ENCODE results near the gene IQGAP1. TPM values are rescaled to one million over a fixed set of nuclear protein-coding genes. Genes with fewer than 3 reads are reported as not detected.

Gene IQGAP1
- polyA plus RNA-seq, 2 of the 4 experiments (the other 2 are of a cell fraction), result 100 to 168 TPM

DNA sequence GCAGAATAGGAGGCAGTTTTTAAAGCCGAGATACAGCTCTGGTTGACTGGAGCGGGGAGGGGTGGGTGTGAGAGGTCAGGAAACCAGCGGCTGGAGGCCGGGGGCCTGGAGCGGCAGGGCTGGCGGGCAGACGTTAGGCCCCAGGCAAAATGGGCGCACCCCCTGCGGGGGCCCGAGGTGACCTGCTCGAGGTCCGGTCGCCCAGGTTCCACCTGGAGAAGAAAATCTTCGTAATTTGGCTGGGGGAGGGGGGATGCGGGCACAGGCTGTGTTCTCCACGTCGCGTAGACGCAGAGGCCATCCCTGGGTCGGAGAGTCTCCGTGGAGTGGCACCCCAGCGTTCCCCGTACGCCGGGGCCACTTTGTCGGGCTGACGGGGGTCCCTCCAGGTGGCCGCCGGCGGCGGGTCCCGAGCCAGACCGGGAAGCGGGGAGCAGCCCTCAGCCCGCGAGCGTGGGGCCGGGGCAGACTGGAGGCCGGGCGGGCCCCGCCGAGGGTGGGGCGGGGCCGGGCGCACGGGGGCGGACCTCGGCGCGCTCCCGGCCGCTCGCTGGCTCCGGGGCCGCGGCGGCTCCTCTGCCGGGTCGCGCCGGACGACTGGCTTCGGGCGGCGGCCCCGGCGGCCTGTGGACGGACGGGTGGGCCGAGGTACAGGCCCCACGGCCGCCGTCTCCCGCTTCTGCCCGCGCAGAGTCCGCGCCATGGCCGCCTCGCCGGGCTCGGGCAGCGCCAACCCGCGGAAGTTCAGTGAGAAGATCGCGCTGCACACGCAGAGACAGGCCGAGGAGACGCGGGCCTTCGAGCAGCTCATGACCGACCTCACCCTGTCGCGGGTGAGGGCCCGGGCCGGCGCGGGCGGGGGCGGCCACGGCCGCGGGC, 141.6 kb downstream of the IQGAP1 start, which contains the start of gene CRTC3:
CRTC3 (plus strand) TSS at position 553 of the 879 bp plus-strand sequence; CDS start at position 702, 149 bp downstream.
- POLR2A ChIA-PET, result interaction anchor here (0.7 to 1.6 kb wide), 7 partner anchors 13 to 187 kb away, joined by 3 to 6 read pairs (median 4); partner anchors contain the start of genes BLM and IQGAP1
- TF ChIP-seq RNF2 (IDR thresholded peaks at IDR 0.05; ENCODE audit: borderline replicate concordance, low read depth), result peak; percentile 40; the same call in 1 of the 2 replicates
- peak; percentile 33 to 82; a peak in 3 of 5 replicates for TF ChIP-seq JUN (IDR thresholded peaks at IDR 0.05)
- TF ChIP-seq RCOR1 (IDR thresholded peaks at IDR 0.05; ENCODE audit: low read depth, low read length), result no peak
- TF ChIP-seq, protein P1, sequence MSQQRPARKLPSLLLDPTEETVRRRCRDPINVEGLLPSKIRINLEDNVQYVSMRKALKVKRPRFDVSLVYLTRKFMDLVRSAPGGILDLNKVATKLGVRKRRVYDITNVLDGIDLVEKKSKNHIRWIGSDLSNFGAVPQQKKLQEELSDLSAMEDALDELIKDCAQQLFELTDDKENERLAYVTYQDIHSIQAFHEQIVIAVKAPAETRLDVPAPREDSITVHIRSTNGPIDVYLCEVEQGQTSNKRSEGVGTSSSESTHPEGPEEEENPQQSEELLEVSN (IDR thresholded peaks at IDR 0.05; ENCODE audit: borderline replicate concordance, low read depth), result peak; percentile 58
- TF ChIP-seq ESRRA (IDR thresholded peaks at IDR 0.05; ENCODE audit: borderline replicate concordance, low read length), result no peak
- no peak for TF ChIP-seq MAFK (IDR thresholded peaks at IDR 0.05; ENCODE audit: partially characterized antibody)
- TF ChIP-seq FOSB (CRISPR knock-in tag; IDR thresholded peaks at IDR 0.05), result no peak
- peak; percentile 82 for TF ChIP-seq POLR2A (IDR thresholded peaks at IDR 0.05; ENCODE audit: low read length)
- TF ChIP-seq, protein P2, sequence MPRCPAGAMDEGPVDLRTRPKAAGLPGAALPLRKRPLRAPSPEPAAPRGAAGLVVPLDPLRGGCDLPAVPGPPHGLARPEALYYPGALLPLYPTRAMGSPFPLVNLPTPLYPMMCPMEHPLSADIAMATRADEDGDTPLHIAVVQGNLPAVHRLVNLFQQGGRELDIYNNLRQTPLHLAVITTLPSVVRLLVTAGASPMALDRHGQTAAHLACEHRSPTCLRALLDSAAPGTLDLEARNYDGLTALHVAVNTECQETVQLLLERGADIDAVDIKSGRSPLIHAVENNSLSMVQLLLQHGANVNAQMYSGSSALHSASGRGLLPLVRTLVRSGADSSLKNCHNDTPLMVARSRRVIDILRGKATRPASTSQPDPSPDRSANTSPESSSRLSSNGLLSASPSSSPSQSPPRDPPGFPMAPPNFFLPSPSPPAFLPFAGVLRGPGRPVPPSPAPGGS (IDR thresholded peaks at IDR 0.05), result peak; percentile 79; the same call in 2 of the 3 replicates
- TF ChIP-seq, protein P3, sequence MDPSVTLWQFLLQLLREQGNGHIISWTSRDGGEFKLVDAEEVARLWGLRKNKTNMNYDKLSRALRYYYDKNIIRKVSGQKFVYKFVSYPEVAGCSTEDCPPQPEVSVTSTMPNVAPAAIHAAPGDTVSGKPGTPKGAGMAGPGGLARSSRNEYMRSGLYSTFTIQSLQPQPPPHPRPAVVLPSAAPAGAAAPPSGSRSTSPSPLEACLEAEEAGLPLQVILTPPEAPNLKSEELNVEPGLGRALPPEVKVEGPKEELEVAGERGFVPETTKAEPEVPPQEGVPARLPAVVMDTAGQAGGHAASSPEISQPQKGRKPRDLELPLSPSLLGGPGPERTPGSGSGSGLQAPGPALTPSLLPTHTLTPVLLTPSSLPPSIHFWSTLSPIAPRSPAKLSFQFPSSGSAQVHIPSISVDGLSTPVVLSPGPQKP (IDR thresholded peaks at IDR 0.05; ENCODE audit: low read depth, low read length), result no peak
- TF ChIP-seq EP300 (IDR thresholded peaks at IDR 0.05), result no peak
- TF ChIP-seq NFE2L2 (conservative IDR thresholded peaks at IDR 0.05; ENCODE audit: low read length), result no peak
- TF ChIP-seq PHF8 (IDR thresholded peaks at IDR 0.05; ENCODE audit: borderline replicate concordance, low read depth), result peak; percentile 74
- TF ChIP-seq, protein P4, sequence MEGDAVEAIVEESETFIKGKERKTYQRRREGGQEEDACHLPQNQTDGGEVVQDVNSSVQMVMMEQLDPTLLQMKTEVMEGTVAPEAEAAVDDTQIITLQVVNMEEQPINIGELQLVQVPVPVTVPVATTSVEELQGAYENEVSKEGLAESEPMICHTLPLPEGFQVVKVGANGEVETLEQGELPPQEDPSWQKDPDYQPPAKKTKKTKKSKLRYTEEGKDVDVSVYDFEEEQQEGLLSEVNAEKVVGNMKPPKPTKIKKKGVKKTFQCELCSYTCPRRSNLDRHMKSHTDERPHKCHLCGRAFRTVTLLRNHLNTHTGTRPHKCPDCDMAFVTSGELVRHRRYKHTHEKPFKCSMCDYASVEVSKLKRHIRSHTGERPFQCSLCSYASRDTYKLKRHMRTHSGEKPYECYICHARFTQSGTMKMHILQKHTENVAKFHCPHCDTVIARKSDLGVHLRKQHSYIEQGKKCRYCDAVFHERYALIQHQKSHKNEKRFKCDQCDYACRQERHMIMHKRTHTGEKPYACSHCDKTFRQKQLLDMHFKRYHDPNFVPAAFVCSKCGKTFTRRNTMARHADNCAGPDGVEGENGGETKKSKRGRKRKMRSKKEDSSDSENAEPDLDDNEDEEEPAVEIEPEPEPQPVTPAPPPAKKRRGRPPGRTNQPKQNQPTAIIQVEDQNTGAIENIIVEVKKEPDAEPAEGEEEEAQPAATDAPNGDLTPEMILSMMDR (IDR thresholded peaks at IDR 0.05), result peak; percentile 32; the same call in 2 of the 3 replicates
- 0 out of 2 replicates have a peak, but pooled peaks have one; percentile 8 for TF ChIP-seq TFCP2L1 (CRISPR knock-in tag; IDR thresholded peaks at IDR 0.05)
- CTCF ChIA-PET, result interaction anchor here (0.5 to 2.8 kb wide), 13 partner anchors 11 to 403 kb away, joined by 3 to 12 read pairs (median 4); partner anchors contain the start of gene HDDC3
- FAIRE-seq, result no peak
- peak; percentile 90 for ATAC-seq
- Histone ChIP-seq H3K27ac (peak within 1 kb of the TSS; percentile 86 to 96), H3K4me1 (peaks cover 13% of the 10 kb centered on the region; the same call in 2 of the 3 replicates), H3K4me2 (peak within 1 kb of the TSS; percentile 87), H3K9me3 (no peaks in the 10 kb centered on the region), H3K4me3 (peak within 1 kb of the TSS; percentile 66)
- DNase-seq (ENCODE audit: low read depth in 1 of 2, low spot score in 1 of 2), result peak; percentile 68 to 74
- WGBS (ENCODE audit: missing lambda C conversion rate), result 7% methylated on average over 41 of the region's 104 CpGs

DNA sequence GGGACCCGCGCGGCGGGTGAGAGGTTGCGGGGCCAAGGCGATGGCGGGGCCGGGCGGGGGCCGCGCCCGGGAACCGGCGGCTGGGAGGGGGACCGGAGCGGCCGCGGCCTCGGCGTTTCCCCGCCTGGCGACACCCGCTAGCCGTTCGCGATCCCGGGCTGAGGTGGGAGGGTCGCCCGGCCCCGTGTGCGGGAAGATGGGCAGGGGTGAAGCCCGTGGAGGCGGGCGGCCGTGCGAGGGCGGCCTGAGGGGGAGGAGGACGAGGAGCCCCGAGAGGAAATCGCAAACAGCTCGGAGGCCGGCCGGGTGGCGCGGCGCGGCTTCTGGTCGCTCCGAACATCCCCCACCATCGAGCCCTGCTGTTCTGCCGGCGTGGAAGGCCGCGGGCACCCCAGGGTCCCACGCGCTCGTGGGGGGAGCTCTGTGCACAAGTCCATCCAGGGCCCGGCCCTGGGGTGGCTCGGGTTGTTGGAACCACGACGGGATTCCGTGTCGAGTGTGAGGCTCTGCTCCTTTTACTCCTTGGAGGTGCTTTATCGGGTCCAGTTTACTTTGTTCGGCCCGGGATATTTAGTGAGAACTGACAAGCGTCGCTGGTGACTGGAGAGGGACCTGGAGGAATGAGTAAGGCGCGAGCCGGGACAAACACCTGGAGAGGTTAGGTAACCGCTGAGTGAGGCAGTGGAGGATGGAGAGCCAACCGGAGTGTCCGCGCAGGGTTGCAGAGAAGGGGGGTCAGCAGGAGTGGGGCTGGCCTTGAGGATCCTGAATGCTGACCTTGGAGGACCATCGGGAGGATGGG, 142.4 kb downstream of the IQGAP1 start:
- 4% methylated on average over 30 of the region's 76 CpGs for WGBS (ENCODE audit: missing lambda C conversion rate)
- H3K4me1 ChIP-seq, result peaks cover 13% of the 10 kb centered on the region; the same call in 2 of the 3 replicates
- POLR2A ChIA-PET, result interaction anchor here (1.0 to 1.6 kb wide), 6 partner anchors 13 to 187 kb away, joined by 3 to 6 read pairs (median 4); partner anchors contain the start of genes BLM and IQGAP1
- peak overlapping the region; percentile 87 for H3K4me2 ChIP-seq
- CTCF ChIA-PET, result interaction anchor here (1.0 to 2.8 kb wide), 7 partner anchors 12 to 237 kb away, joined by 3 to 12 read pairs (median 6); no protein-coding TSS in a partner anchor
- H3K27ac ChIP-seq, result peak overlapping the region; percentile 86 to 96
- FAIRE-seq (no peak), ATAC-seq (peak; percentile 64), DNase-seq (ENCODE audit: low read depth in 1 of 2, low spot score in 1 of 2) (peak; percentile 40 to 69)
- H3K9me3 ChIP-seq, result no peaks in the 10 kb centered on the region
- TF ChIP-seq, protein P5, sequence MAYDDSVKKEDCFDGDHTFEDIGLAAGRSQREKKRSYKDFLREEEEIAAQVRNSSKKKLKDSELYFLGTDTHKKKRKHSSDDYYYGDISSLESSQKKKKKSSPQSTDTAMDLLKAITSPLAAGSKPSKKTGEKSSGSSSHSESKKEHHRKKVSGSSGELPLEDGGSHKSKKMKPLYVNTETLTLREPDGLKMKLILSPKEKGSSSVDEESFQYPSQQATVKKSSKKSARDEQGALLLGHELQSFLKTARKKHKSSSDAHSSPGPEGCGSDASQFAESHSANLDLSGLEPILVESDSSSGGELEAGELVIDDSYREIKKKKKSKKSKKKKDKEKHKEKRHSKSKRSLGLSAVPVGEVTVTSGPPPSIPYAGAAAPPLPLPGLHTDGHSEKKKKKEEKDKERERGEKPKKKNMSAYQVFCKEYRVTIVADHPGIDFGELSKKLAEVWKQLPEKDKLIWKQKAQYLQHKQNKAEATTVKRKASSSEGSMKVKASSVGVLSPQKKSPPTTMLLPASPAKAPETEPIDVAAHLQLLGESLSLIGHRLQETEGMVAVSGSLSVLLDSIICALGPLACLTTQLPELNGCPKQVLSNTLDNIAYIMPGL (CRISPR knock-in tag; IDR thresholded peaks at IDR 0.05; ENCODE audit: borderline replicate concordance), result no peak
- TF ChIP-seq, protein P6, sequence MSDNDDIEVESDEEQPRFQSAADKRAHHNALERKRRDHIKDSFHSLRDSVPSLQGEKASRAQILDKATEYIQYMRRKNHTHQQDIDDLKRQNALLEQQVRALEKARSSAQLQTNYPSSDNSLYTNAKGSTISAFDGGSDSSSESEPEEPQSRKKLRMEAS (IDR thresholded peaks at IDR 0.05), result peak; percentile 12; the same call in 1 of the 2 replicates
- peak overlapping the region; percentile 66 for H3K4me3 ChIP-seq

Measured in A549 (cell line).